NCI-H1092 treated with DMSO at 0.1 percent for 48 hours (cell line): ENCODE data around the gene VPS51.

Source experiments
- DNase-seq: peaks from one replicate; lab custom pipeline; 2025; lab: John Stamatoyannopoulos, UW

VPS51 gene

DNA sequence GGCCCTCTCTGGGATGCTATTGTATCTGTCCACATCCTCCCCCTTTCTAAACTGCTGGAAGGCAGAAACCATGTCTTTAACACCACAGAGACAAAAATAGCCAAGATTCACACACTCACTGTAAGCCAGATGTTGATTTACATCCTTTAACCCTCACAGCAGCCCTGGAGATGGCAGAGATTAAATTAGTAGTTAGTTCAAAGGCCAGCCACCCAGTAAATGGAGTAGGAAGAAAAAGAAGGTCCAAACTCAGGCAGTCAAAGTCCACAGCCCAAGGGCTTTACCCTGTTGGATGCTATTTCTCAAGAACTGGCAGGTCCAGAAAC lies 23.6 kb downstream of the VPS51 start:
- no peak for DNase-seq

- DNase-seq: no peak
Measured at GRCh38 chr11:65120831-65121230, 24.8 kb downstream of the VPS51 start.

GRCh38 chr11:65121447-65121864 lies 25.4 kb downstream of the VPS51 start:
- no peak for DNase-seq

DNA sequence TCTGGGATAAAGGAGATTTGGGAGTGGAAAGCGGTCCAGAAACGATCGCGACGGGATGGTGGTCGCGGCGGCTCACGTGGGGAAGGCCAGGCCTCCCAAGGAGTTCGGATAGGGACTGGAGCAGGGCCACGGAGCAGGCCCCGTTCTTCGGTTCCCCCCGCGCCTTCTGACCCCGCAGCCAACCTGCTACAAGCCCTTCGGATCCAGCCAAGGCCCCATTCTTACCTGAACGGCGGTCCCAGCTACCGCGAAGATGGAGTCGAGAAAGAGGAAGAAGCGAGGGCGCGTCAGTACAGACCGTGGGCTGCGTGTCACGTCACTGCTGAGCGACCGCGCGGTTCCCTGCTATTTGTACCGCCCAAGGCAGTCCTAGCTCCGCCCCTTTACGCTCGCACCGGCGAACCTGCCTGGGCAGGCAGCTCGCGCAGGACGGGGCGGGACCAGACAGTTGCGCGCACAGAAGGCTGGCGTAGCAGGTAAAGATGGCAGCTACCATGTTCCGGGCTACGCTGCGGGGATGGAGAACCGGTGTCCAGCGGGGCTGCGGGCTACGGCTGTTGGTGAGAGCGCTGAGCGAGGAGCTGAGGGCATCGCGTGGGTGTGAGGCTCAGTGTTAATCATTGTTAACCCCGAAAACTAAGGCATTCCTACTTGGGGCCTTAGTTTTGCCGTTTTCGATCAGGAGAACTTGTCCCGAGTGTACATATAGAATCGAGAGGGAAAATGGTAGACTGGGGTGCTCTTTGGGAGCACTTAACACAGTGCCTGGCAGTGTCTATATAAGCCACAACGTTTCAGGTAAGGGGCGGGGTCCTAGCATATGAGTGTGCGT lies 26.1 kb downstream of the VPS51 start, which contains the start of the genes FAU and MRPL49:
Gene FAU (minus strand): TSS at position 270 of the 832 bp plus-strand sequence. CDS start 321 bp downstream, outside the sequence.
Gene MRPL49 (plus strand): TSS at position 457 of the 832 bp plus-strand sequence. CDS start 26 bp downstream, at position 483.
- peak; percentile 99 for DNase-seq

DNA sequence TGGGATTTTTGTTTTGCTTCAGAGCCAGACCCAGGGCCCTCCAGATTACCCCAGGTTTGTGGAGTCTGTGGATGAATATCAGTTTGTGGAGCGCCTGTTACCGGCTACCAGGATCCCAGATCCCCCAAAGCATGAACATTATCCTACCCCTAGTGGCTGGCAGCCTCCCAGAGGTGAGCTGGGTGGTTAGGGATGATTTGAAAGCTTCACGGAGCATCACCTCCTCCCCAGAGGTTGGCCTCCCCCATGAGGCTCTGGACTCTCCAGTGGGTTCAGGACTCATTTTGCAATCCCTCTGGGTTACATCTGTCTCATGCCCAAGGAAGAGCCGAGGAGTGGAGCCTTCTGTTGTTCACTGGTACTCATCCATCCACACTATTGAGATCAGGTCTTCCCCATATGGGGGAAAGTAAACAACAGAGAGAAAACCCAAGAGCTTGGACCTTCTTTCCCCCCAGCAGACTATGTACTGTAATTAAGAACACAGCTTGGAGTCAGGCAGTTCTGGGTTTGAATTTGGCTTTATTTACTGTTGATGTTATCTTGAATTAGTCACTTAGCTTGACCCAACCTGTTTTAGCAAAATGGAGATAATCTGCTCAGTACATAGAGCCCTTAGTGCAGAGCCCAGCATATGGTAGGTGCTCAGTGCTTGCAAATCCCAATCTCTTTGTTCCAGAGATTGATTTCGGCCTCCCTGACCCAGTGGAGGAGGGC lies 28.6 kb downstream of the VPS51 start:
- no peak for DNase-seq

DNA sequence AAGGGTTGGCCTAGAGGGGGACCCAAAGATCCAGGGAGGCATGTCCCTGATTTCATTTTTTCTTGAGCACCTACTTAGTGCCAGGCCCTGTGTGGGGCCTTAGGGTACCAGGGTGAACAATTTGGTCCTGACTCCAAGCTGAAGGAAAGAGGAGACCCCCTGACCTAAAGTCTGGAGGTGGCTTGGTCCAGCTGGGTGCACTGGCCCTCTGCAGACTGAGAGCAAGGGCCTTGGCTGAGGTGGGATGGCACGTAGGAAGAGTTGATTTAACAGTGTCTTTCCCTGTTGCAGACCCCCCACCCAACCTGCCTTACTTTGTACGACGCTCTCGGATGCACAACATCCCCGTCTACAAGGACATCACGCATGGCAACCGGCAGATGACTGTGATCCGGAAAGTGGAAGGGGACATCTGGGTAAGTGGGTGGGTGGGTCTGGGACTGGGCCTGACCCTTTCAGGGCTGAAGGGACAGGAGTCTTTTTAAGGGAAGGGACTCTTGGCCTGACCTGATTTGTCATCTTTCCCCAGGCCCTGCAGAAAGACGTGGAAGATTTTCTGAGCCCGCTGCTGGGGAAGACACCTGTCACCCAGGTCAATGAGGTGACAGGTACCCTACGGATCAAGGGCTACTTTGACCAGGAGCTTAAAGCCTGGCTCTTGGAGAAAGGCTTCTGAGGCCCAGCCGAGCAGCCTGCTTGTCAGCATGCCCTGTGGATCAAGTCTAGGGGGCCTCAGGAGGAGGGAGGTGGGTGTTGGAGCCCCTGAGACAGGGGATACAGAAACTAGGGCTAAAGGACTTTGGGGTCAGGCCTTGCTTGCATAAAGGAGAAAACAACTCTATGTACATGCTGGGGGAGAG lies 29.4 kb downstream of the VPS51 start:
- DNase-seq: no peak

DNA sequence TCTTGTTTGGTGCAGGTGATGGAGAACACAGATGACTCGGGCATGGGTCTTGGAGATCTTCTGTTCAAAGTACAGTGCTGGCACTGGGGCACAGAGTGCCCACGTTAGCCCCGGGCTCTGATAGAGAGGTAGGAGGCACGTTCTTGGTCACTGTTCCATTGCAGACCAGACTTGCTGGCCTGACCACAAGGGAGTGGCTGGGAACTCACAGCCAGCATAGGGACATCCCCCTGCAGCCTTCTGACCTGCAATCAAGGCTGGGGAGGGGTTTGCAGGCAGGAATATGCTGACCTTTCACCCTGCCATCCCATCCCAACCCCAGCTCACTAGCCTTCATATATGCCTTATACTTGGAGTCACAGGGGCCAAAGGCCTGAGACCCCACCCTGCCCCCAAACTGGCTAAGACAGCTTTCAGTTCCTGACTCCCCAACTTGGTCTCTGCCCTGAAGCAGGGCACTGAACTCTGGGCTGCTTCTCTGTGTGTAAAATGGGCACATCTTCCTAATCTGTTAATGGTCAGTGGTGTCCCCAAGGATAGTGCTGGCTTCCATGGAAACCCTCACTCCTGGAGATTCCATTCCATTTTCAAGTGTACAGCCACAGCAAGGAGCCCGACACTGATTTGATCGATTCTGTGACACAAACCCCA lies 30.7 kb downstream of the VPS51 start:
- DNase-seq: no peak

DNA sequence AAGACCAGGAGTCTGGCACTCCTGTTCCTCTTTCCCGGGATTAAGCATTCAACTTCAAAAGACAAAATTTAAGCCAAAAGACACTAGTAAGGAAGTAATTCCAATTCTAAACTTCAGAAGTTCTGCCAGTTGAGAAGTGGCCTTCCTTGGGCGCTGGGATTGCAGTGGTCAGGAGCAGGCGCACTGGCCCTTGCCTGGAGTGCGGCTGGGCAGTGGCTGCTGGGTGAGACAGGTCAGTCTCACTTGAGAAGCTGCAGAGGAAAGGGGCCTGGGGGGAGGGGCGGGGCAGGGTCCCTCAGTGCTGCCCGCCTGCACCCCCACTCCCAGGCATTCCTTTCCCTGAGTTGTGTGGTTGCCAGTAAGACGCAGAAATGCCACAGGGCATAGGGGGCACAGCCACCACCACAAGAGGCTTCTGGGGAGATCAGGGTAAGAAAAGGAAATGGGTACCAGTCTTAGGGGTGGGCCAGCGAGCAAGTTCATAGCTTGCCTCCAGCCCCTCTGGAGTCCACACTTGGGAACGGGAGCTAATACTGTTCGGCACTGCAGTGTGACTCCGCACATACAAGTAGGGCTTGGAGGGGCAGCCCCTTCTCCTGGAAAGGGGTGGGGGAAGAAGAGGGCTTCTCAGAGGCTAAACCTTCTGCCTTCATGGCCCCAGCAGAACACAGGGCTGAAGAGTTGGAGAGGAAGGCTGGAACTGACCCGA lies 31.6 kb downstream of the VPS51 start:
- no peak for DNase-seq

DNA sequence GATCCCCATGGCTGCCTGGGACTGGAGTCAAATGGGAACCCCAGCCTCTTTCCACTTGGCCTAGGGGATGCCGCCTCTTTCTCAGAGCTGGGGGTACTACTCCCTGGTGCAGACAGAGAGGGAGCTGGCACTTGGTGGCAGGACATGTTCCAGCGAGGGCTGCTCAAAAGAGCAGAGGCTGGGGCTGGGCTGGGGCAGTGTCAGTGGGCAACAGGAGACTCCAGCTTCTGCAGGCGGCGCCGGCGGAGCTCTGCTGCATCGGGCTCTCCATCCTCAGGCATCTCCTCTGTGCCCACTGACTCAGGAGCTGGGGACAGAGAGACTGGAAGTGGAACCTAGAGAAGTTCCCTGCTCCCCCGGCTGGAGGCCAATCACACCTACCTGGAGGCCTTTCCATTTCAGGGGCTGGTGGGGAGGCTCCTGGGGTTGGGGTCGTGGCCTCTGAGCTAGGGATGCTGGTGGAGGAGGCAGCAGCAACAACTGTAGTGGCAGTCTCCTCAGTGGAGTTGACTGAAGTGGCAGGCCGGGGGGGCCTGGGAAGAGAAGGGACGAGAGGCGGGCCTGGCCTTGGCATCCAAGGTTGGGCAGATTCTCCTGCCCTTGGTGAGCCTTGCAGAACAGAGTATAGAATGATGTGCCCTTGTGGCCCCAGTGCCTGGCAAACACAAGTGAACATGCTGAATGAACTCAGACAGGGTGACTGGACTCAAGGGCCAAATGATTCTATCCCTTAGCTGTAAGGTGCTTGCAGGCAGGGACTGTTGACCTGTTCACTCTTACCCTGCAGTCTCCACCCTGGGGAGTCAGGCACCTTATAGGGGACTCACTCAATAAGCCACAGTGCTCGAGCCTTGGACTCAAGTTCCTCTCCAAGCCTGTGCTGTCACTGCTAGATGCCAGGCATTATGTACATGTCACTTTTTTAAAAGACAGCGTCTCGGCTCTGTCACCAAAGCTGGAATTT lies 32.5 kb downstream of the VPS51 start:
- DNase-seq: no peak

- DNase-seq: no peak
Measured at GRCh38 chr11:65129649-65130441, 33.8 kb downstream of the VPS51 start.

DNA sequence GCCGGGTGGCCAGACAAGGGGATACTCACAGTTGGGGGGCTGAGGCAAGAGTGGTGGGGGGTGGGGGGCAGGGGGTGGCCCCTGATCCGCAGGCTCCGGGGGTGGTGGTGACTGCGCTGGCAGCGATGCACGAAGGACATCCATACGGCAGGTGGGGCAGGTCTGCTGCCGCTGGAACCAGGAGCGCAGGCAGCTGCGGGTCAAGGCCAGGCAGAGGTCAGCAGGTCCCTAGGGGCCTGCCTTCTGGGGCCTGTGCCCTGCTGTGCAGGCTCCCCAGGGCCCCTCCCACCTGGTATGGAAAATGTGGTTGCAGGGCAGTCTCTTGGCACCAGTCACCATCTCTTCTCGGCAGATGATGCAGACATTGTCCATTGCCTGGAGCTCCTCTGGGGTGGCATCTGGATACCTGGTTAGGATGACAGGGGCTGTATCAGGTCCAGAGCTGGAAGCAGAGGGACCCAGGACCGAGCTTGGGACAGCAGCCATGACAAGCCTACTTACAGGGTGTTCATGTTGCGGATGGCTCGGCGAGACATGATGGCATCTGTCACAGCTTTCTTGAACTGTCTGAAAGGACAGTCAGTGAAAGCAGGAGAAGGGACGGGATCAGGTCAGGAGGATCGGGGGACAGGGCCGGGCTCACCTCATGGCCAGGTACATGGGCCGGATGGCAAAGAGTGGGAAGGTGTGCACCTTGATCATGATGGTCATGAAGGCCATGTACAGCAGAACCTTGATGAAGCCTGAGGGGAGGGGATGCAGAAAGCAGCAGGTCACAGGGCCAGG lies 34.8 kb downstream of the VPS51 start:
- no peak for DNase-seq

GRCh38 chr11:65131417-65131776 lies 35.4 kb downstream of the VPS51 start:
- no peak for DNase-seq

GRCh38 chr11:65131895-65132237 lies 35.9 kb downstream of the VPS51 start:
- DNase-seq: no peak

- no peak for DNase-seq
Measured at GRCh38 chr11:65132238-65132987, 36.4 kb downstream of the VPS51 start.

- DNase-seq: no peak
Measured at GRCh38 chr11:65132988-65133700, 37.1 kb downstream of the VPS51 start.

- no peak for DNase-seq
Measured at GRCh38 chr11:65133724-65134123, 37.7 kb downstream of the VPS51 start.
